ENCODE results near the gene TMEM117. TPM values are rescaled to one million over a fixed set of nuclear protein-coding genes. Genes with fewer than 3 reads are reported as not detected.

TMEM117 gene
- total and polyA plus RNA-seq, 11 donors: 3.7 to 13.5 (median 7.3) TPM

DNA sequence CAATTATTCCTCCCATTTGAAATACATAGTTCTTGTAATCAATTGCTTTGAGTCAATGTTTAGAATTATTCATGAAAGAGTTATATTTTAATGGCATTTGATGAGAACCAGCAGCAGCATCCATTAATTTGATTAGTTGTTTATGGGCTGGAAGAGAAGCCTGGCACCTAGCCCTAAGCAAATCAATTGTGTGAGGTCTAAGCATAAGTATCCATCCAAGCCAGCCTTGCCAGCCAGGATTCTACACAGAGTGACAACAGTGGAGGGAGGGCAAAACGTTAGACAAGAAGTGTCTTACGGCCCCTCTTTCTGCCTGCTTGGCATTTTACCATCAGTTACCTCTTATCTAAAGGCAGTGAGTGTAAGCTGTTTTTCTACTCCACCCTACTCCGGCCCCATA, 561.8 kb downstream of the TMEM117 start:
- 41 to 49% (median 45%) methylated on average over 3 of the region's 3 CpGs for WGBS, 4 donors
- DNase-seq (no peak), ATAC-seq (no peak)
- no peak for TF ChIP-seq POLR2A (IDR thresholded peaks at IDR 0.05)
- TF ChIP-seq, protein P1, sequence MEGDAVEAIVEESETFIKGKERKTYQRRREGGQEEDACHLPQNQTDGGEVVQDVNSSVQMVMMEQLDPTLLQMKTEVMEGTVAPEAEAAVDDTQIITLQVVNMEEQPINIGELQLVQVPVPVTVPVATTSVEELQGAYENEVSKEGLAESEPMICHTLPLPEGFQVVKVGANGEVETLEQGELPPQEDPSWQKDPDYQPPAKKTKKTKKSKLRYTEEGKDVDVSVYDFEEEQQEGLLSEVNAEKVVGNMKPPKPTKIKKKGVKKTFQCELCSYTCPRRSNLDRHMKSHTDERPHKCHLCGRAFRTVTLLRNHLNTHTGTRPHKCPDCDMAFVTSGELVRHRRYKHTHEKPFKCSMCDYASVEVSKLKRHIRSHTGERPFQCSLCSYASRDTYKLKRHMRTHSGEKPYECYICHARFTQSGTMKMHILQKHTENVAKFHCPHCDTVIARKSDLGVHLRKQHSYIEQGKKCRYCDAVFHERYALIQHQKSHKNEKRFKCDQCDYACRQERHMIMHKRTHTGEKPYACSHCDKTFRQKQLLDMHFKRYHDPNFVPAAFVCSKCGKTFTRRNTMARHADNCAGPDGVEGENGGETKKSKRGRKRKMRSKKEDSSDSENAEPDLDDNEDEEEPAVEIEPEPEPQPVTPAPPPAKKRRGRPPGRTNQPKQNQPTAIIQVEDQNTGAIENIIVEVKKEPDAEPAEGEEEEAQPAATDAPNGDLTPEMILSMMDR (IDR thresholded peaks at IDR 0.05): no peak
- intact Hi-C loops (cut with DNase I): no loop called here
- Histone ChIP-seq H3K27ac (no peak overlapping the region), H3K4me3 (no peak overlapping the region), H3K4me1 (no peaks in the 10 kb centered on the region), H3K36me3 (no peaks in the 10 kb centered on the region), H3K27me3 (no peaks in the 10 kb centered on the region), H3K9me3 (no peaks in the 10 kb centered on the region)

- 46 to 64% (median 48%) methylated on average over 2 of the region's 2 CpGs for WGBS, 4 donors
- H3K9me3 ChIP-seq: no peaks in the 10 kb centered on the region
- ATAC-seq (no peak), DNase-seq (no peak)
- TF ChIP-seq, protein P1 (IDR thresholded peaks at IDR 0.05): no peak
- no peak for TF ChIP-seq POLR2A (IDR thresholded peaks at IDR 0.05)
- intact Hi-C loops (cut with DNase I): no loop called here
- no peaks in the 10 kb centered on the region for H3K36me3 ChIP-seq
- H3K27ac ChIP-seq: no peak overlapping the region
- no peaks in the 10 kb centered on the region for H3K4me1 ChIP-seq
- H3K4me3 ChIP-seq: no peak overlapping the region
- peaks cover 0 to 3% (median 0%) of the 10 kb centered on the region in 9 donors for H3K27me3 ChIP-seq
These were observed 567.3 kb downstream of the TMEM117 start for GRCh38 chr12:44403185-44403584.

- DNase-seq (no peak), ATAC-seq (no peak)
- no peaks in the 10 kb centered on the region for H3K4me1 ChIP-seq
- H3K27me3 ChIP-seq: peaks cover 0 to 3% (median 0%) of the 10 kb centered on the region in 9 donors
- TF ChIP-seq, protein P1 (IDR thresholded peaks at IDR 0.05): no peak
- TF ChIP-seq POLR2A (IDR thresholded peaks at IDR 0.05): no peak
- 31 to 41% (median 36%) methylated on average over 4 of the region's 4 CpGs for WGBS, 4 donors
- intact Hi-C loops (cut with DNase I): no loop called here
- H3K27ac ChIP-seq: no peak overlapping the region
- peaks cover 0 to 5% (median 0%) of the 10 kb centered on the region in 12 donors for H3K9me3 ChIP-seq
- H3K4me3 ChIP-seq: no peak overlapping the region
- H3K36me3 ChIP-seq: no peaks in the 10 kb centered on the region
These were observed 569.4 kb downstream of the TMEM117 start for GRCh38 chr12:44405297-44405696.

- 95 to 97% (median 96%) methylated on average over 1 of the region's 1 CpG for WGBS, 4 donors
- no peaks in the 10 kb centered on the region for H3K4me1 ChIP-seq
These were observed 586.7 kb downstream of the TMEM117 start for GRCh38 chr12:44422559-44422958.

More at GRCh38 chr12:44422559-44422958, 586.7 kb downstream of the TMEM117 start:
- Histone ChIP-seq H3K4me3 (no peak overlapping the region), H3K9me3 (no peaks in the 10 kb centered on the region), H3K27me3 (peaks cover 0 to 2% (median 0%) of the 10 kb centered on the region in 9 donors), H3K27ac (no peak overlapping the region), H3K36me3 (no peaks in the 10 kb centered on the region)
- intact Hi-C loops (cut with DNase I): no loop called here
- DNase-seq: no peak
- ATAC-seq: no peak
- no peak for TF ChIP-seq POLR2A (IDR thresholded peaks at IDR 0.05)
- TF ChIP-seq, protein P1 (IDR thresholded peaks at IDR 0.05): no peak
